Ascending aorta (tissue), 2 donors: Measurements from ENCODE around the gene TUBB4B. TPM values are rescaled to one million over a fixed set of nuclear protein-coding genes. Genes with fewer than 3 reads are reported as not detected.

ENCODE experiments used
- DNase-seq, 2 donors: peaks; one replicate each; pipeline ENCODE4 v3.0.0-alpha.2; 2019; ENCODE audit warnings: low spot score in 2 of 2
- H3K27ac ChIP-seq, 2 donors: fragments of 200-600 bp; sonication (generic); one replicate each; pipeline ENCODE4 v1.5.1; 2016 to 2017; ENCODE audit warnings: mild to moderate bottlenecking in 1 of 2
- H3K27me3 ChIP-seq: fragments of 200-600 bp; sonication (generic); one replicate; pipeline ENCODE4 v1.5.1; 2017
- H3K36me3 ChIP-seq, 2 donors: fragments of 200-600 bp; sonication (generic); one replicate each; pipeline ENCODE4 v1.5.1; 2016
- H3K4me1 ChIP-seq, 2 donors: fragments of 200-600 bp; sonication (generic); one replicate each; pipeline ENCODE4 v1.5.1; 2016 to 2017; ENCODE audit warnings: mild to moderate bottlenecking in 1 of 2
- H3K4me3 ChIP-seq, 2 donors: fragments of 200-600 bp; sonication (generic); one replicate each; pipeline ENCODE4 v1.5.1; 2016 to 2017; ENCODE audit warnings: mild to moderate bottlenecking in 1 of 2
- H3K9me3 ChIP-seq, 2 donors: fragments of 200-600 bp; sonication (generic); one replicate each; pipeline ENCODE4 v1.5.1; 2016
- intact Hi-C: fragments of 100-400 bp; cut with DNase I; formaldehyde crosslinking; loops from one replicate; pipeline ENCODE4 v1.15.1; 2023
- total RNA-seq: library from RNA; depleted of rRNA; stranded (reverse); fragments of >200 nt; gene quantifications from one replicate; pipeline ENCODE4 v1.1.0, GENCODE V29; 2016
- TF ChIP-seq, protein P1 (sequence below), 3 experiments: fragments of 200-600 bp in 2 of 3; fragments of 450-650 bp in 1 of 3; sonication (generic) in 2 of 3; IDR thresholded peaks; one replicate each; pipeline ENCODE4 v1.5.1; 2016 to 2019; ENCODE audit warnings: antibody characterized with exemption in 3 of 3, mild to moderate bottlenecking in 1 of 3, moderate library complexity in 1 of 3

Gene TUBB4B
- total RNA-seq, 1 donor from 2014 or later = 403 TPM

- TF ChIP-seq, protein P1, sequence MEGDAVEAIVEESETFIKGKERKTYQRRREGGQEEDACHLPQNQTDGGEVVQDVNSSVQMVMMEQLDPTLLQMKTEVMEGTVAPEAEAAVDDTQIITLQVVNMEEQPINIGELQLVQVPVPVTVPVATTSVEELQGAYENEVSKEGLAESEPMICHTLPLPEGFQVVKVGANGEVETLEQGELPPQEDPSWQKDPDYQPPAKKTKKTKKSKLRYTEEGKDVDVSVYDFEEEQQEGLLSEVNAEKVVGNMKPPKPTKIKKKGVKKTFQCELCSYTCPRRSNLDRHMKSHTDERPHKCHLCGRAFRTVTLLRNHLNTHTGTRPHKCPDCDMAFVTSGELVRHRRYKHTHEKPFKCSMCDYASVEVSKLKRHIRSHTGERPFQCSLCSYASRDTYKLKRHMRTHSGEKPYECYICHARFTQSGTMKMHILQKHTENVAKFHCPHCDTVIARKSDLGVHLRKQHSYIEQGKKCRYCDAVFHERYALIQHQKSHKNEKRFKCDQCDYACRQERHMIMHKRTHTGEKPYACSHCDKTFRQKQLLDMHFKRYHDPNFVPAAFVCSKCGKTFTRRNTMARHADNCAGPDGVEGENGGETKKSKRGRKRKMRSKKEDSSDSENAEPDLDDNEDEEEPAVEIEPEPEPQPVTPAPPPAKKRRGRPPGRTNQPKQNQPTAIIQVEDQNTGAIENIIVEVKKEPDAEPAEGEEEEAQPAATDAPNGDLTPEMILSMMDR (IDR thresholded peaks at IDR 0.05) = no peak
- no peak overlapping the region for H3K27ac ChIP-seq
- peaks cover 5 to 14% of the 10 kb centered on the region in 2 donors for H3K4me1 ChIP-seq
- H3K27me3 ChIP-seq = no peaks in the 10 kb centered on the region
- no peak overlapping the region for H3K4me3 ChIP-seq
- H3K36me3 ChIP-seq = no peaks in the 10 kb centered on the region
- DNase-seq = no peak
- intact Hi-C loops = no loop called here
- H3K9me3 ChIP-seq = no peaks in the 10 kb centered on the region
These were observed 22.3 kb upstream of the TUBB4B start for GRCh38 chr9:137218754-137219271.

DNA sequence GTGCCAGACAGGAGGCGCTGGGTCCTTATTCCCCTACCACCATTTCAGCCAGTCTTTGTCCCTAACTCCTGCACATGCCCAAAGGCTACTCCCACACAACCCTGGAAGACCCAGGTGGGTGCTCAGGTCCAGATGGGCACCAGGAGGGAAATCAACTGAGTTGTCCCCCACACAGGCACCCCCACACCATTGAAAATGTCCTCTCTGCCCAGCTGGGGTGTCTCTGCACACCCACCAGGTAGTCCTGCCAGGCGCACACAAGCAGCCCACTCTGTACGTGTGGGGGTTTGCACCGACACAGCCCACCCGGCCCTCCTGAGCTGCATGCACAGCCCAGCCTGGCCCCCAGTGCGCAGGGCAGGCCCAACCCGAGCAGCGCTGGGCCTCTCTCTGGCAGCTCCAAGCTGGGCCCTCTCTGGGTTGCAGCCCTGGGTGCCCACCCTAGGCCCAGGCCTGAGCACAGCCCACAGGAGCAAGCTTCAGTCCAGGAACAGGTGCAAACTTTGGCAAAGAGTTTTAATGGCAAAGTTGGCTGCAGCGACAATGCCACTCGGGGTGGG, 21.2 kb upstream of the TUBB4B start:
- H3K4me1 ChIP-seq = peaks cover 5 to 19% of the 10 kb centered on the region in 2 donors
- TF ChIP-seq, protein P1 (IDR thresholded peaks at IDR 0.05) = no peak
- intact Hi-C loops = loop anchor here (10.0 kb wide), 1 partner anchor 425 kb away; the partner anchor contains the start of genes CCDC183 and TMEM141
- no peak overlapping the region for H3K27ac ChIP-seq
- no peak overlapping the region for H3K4me3 ChIP-seq
- no peaks in the 10 kb centered on the region for H3K36me3 ChIP-seq
- no peak for DNase-seq
- H3K27me3 ChIP-seq = no peaks in the 10 kb centered on the region
- no peaks in the 10 kb centered on the region for H3K9me3 ChIP-seq

DNA sequence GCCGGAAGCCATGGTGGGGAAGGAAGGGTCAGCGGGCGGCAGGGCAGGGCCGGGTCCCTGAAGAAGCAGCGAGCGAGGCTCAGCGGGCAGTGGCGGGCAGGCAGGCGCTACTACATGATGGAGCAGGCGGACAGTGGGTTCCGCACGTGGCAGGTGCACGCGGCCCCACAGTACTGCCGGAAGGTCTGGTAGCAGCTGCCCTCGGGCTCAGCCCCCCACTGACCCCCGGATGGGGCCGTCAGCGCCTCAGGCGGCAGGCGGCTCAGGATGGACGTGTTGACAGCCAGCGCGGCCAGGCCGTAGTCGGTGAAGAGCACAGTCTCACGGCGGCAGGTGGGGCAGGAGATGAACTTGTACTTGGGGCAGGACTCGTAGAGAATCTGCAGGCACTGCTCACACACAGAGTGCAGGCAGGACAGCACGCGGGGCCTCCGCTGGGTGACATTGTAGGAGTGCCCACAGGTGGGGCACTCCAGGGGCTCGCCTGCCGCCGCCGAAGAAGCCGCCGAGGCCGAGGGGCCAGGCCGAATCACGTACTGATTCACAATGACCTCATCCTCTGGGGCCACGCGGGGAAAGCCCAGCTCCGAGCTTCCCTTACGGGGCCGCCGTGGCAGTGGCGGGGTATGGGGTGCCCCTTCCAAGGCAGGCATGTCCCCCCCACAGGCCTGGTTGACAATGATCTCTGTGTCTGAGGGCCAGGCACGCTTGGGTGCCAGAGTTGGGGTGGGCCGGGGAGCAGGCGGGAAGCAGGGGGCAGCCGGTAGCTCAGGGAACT, 20.6 kb upstream of the TUBB4B start:
- H3K4me1 ChIP-seq = peaks cover 5 to 19% of the 10 kb centered on the region in 2 donors
- no peaks in the 10 kb centered on the region for H3K36me3 ChIP-seq
- no peaks in the 10 kb centered on the region for H3K27me3 ChIP-seq
- intact Hi-C loops = loop anchor here (10.0 kb wide), 1 partner anchor 426 kb away; the partner anchor contains the start of genes CCDC183 and TMEM141
- no peaks in the 10 kb centered on the region for H3K9me3 ChIP-seq
- TF ChIP-seq, protein P1 (IDR thresholded peaks at IDR 0.05) = no peak
- DNase-seq = no peak
- no peak overlapping the region for H3K27ac ChIP-seq
- no peak overlapping the region for H3K4me3 ChIP-seq

- H3K36me3 ChIP-seq = no peaks in the 10 kb centered on the region
- H3K27ac ChIP-seq = no peak overlapping the region
- H3K4me3 ChIP-seq = peak overlapping the region; percentile 54 to 69
- no peak for DNase-seq
- TF ChIP-seq, protein P1 (IDR thresholded peaks at IDR 0.05) = no peak
- intact Hi-C loops = loop anchor here (10.0 kb wide), 1 partner anchor 426 kb away; the partner anchor contains the start of genes CCDC183 and TMEM141
- H3K27me3 ChIP-seq = no peaks in the 10 kb centered on the region
- no peaks in the 10 kb centered on the region for H3K9me3 ChIP-seq
- H3K4me1 ChIP-seq = peaks cover 5 to 19% of the 10 kb centered on the region in 2 donors
These were observed 20.0 kb upstream of the TUBB4B start for GRCh38 chr9:137221095-137221505.

- no peak overlapping the region for H3K27ac ChIP-seq
- no peaks in the 10 kb centered on the region for H3K27me3 ChIP-seq
- H3K9me3 ChIP-seq = no peaks in the 10 kb centered on the region
- peak overlapping the region; percentile 54 to 69 for H3K4me3 ChIP-seq
- no peaks in the 10 kb centered on the region for H3K36me3 ChIP-seq
- DNase-seq = no peak
- intact Hi-C loops = loop anchor here (10.0 kb wide), 1 partner anchor 427 kb away; the partner anchor contains the start of genes CCDC183 and TMEM141
- TF ChIP-seq, protein P1 (IDR thresholded peaks at IDR 0.05) = no peak
- H3K4me1 ChIP-seq = peaks cover 5 to 19% of the 10 kb centered on the region in 2 donors
These were observed 19.5 kb upstream of the TUBB4B start for GRCh38 chr9:137221506-137222111.
